Measurements from ENCODE around the gene HBZ.

DNA sequence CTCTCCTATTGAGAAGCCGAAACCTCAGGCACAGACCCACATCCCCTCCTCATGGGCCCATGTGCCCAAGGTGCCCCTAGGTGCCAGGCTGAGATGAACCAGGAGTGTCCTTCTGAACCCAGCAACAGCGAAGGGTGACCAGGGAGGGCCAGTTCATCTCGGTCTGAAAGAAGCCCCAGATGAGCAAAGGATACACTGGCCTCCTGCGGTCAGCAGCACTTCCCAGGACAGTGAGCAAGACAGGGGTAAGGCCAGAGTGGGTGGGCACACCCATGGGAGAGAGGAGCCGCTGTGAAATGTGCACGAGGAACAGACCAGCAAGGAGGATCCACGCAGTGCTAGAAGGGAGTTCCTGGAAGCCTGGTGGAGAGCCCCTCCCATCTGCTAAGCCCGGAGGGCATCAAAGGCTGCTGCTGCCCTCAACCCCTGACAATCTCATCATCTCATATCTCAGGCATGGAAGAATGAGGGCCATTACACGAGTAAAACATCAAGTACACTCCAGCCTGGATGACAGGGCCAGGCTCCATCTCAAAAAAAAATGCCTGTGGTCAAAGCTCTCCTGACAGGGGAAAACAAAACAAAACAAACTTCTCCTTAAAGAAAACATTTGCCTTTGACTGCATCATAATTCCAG lies 3.3 kb upstream of the HBZ start:
- TF ChIP-seq MXI1 (IDR thresholded peaks at IDR 0.05; ENCODE audit: borderline replicate concordance, low read depth, low read length) = no peak
- TF ChIP-seq, protein P1, sequence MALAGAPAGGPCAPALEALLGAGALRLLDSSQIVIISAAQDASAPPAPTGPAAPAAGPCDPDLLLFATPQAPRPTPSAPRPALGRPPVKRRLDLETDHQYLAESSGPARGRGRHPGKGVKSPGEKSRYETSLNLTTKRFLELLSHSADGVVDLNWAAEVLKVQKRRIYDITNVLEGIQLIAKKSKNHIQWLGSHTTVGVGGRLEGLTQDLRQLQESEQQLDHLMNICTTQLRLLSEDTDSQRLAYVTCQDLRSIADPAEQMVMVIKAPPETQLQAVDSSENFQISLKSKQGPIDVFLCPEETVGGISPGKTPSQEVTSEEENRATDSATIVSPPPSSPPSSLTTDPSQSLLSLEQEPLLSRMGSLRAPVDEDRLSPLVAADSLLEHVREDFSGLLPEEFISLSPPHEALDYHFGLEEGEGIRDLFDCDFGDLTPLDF (CRISPR knock-in tag; IDR thresholded peaks at IDR 0.05) = no peak
- TF ChIP-seq, protein P2, sequence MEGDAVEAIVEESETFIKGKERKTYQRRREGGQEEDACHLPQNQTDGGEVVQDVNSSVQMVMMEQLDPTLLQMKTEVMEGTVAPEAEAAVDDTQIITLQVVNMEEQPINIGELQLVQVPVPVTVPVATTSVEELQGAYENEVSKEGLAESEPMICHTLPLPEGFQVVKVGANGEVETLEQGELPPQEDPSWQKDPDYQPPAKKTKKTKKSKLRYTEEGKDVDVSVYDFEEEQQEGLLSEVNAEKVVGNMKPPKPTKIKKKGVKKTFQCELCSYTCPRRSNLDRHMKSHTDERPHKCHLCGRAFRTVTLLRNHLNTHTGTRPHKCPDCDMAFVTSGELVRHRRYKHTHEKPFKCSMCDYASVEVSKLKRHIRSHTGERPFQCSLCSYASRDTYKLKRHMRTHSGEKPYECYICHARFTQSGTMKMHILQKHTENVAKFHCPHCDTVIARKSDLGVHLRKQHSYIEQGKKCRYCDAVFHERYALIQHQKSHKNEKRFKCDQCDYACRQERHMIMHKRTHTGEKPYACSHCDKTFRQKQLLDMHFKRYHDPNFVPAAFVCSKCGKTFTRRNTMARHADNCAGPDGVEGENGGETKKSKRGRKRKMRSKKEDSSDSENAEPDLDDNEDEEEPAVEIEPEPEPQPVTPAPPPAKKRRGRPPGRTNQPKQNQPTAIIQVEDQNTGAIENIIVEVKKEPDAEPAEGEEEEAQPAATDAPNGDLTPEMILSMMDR (CRISPR knock-in tag; IDR thresholded peaks at IDR 0.05) = no peak
- TF ChIP-seq, protein P3, sequence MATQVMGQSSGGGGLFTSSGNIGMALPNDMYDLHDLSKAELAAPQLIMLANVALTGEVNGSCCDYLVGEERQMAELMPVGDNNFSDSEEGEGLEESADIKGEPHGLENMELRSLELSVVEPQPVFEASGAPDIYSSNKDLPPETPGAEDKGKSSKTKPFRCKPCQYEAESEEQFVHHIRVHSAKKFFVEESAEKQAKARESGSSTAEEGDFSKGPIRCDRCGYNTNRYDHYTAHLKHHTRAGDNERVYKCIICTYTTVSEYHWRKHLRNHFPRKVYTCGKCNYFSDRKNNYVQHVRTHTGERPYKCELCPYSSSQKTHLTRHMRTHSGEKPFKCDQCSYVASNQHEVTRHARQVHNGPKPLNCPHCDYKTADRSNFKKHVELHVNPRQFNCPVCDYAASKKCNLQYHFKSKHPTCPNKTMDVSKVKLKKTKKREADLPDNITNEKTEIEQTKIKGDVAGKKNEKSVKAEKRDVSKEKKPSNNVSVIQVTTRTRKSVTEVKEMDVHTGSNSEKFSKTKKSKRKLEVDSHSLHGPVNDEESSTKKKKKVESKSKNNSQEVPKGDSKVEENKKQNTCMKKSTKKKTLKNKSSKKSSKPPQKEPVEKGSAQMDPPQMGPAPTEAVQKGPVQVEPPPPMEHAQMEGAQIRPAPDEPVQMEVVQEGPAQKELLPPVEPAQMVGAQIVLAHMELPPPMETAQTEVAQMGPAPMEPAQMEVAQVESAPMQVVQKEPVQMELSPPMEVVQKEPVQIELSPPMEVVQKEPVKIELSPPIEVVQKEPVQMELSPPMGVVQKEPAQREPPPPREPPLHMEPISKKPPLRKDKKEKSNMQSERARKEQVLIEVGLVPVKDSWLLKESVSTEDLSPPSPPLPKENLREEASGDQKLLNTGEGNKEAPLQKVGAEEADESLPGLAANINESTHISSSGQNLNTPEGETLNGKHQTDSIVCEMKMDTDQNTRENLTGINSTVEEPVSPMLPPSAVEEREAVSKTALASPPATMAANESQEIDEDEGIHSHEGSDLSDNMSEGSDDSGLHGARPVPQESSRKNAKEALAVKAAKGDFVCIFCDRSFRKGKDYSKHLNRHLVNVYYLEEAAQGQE (IDR thresholded peaks at IDR 0.05; ENCODE audit: borderline replicate concordance in 1 of 2, low read depth in 1 of 2, low read length in 2 of 2) = no peak
- no peak for TF ChIP-seq POLR2AphosphoS5 (IDR thresholded peaks at IDR 0.05; ENCODE audit: low read depth, low read length)
- TF ChIP-seq, protein P4, sequence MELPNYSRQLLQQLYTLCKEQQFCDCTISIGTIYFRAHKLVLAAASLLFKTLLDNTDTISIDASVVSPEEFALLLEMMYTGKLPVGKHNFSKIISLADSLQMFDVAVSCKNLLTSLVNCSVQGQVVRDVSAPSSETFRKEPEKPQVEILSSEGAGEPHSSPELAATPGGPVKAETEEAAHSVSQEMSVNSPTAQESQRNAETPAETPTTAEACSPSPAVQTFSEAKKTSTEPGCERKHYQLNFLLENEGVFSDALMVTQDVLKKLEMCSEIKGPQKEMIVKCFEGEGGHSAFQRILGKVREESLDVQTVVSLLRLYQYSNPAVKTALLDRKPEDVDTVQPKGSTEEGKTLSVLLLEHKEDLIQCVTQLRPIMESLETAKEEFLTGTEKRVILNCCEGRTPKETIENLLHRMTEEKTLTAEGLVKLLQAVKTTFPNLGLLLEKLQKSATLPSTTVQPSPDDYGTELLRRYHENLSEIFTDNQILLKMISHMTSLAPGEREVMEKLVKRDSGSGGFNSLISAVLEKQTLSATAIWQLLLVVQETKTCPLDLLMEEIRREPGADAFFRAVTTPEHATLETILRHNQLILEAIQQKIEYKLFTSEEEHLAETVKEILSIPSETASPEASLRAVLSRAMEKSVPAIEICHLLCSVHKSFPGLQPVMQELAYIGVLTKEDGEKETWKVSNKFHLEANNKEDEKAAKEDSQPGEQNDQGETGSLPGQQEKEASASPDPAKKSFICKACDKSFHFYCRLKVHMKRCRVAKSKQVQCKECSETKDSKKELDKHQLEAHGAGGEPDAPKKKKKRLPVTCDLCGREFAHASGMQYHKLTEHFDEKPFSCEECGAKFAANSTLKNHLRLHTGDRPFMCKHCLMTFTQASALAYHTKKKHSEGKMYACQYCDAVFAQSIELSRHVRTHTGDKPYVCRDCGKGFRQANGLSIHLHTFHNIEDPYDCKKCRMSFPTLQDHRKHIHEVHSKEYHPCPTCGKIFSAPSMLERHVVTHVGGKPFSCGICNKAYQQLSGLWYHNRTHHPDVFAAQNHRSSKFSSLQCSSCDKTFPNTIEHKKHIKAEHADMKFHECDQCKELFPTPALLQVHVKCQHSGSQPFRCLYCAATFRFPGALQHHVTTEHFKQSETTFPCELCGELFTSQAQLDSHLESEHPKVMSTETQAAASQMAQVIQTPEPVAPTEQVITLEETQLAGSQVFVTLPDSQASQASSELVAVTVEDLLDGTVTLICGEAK (IDR thresholded peaks at IDR 0.05) = no peak
- TF ChIP-seq, protein P4 (CRISPR knock-in tag; IDR thresholded peaks at IDR 0.05) = no peak
